GM21390 (cell line): ENCODE results near the gene PFDN2.

Experiments used
- ATAC-seq: cut with Tn5 transposase; IDR thresholded peaks from one replicate; pipeline ENCODE4 v1.9.1; 2021; ENCODE audit not compliant: unreplicated experiment

PFDN2 gene

GRCh38 chr1:161117759-161118581 is at the start of gene PFDN2, which contains the start of gene NIT1:
Gene PFDN2 (minus strand): TSS chr1:161118037. CDS start chr1:161118026, 11 bp downstream.
Gene NIT1 (plus strand): TSS chr1:161118105. CDS start chr1:161118177, 72 bp downstream.
- peak; percentile 77 for ATAC-seq

- peak; percentile 4 for ATAC-seq
These were observed 49.1 kb upstream of the PFDN2 start for GRCh38 chr1:161166669-161167548.

GRCh38 chr1:161165742-161166668 is 48.2 kb upstream of the PFDN2 start, which contains the start of gene PPOX:
Gene PPOX (plus strand): TSS chr1:161166426. CDS start chr1:161166848, 422 bp downstream.
- peak; percentile 91 for ATAC-seq

GRCh38 chr1:161164901-161165610 is 47.2 kb upstream of the PFDN2 start:
- ATAC-seq = no peak

GRCh38 chr1:161163793-161164192 is 46.0 kb upstream of the PFDN2 start:
- no peak for ATAC-seq

- ATAC-seq = no peak
These were observed 45.0 kb upstream of the PFDN2 start for GRCh38 chr1:161162806-161163205.

GRCh38 chr1:161162052-161162451 is 44.2 kb upstream of the PFDN2 start:
- ATAC-seq = no peak

GRCh38 chr1:161161652-161162051 is 43.8 kb upstream of the PFDN2 start:
- no peak for ATAC-seq

GRCh38 chr1:161160671-161161145 is 42.9 kb upstream of the PFDN2 start:
- ATAC-seq = no peak

- ATAC-seq = no peak
These were observed 42.0 kb upstream of the PFDN2 start for GRCh38 chr1:161159913-161160243.

GRCh38 chr1:161159087-161159912 is 41.5 kb upstream of the PFDN2 start, which contains the start of gene USP21:
Gene USP21 (plus strand): TSS chr1:161159500. CDS start chr1:161160641, 1,141 bp downstream.
- peak; percentile 72 for ATAC-seq

GRCh38 chr1:161158316-161159010 is 40.6 kb upstream of the PFDN2 start:
- ATAC-seq = no peak

GRCh38 chr1:161157867-161158266 is 40.0 kb upstream of the PFDN2 start:
- ATAC-seq = no peak

- peak; percentile 89 for ATAC-seq
These were observed 36.0 kb upstream of the PFDN2 start, which contains the start of gene UFC1 for GRCh38 chr1:161153682-161154337. Gene UFC1 (plus strand): TSS chr1:161153978. CDS start chr1:161153998, 20 bp downstream.

- ATAC-seq = no peak
These were observed 35.3 kb upstream of the PFDN2 start for GRCh38 chr1:161153176-161153575.

- no peak for ATAC-seq
These were observed 28.0 kb upstream of the PFDN2 start for GRCh38 chr1:161145832-161146231.

GRCh38 chr1:161140755-161141400 is 23.0 kb upstream of the PFDN2 start:
- no peak for ATAC-seq
